NCI-H2107 (cell line): ENCODE data around the gene LIMS1.
"Not testable (repeated sequence)": the region's sequence is repeated elsewhere in the genome, so short reads cannot be mapped to it uniquely, and the experiment has no call there.

ENCODE experiments used
- DNase-seq: peaks from one replicate; lab custom pipeline; 2025; lab: John Stamatoyannopoulos, UW

LIMS1 gene

GRCh38 chr2:108552566-108552965 is 18.3 kb downstream of the LIMS1 start:
- no peak for DNase-seq

DNA sequence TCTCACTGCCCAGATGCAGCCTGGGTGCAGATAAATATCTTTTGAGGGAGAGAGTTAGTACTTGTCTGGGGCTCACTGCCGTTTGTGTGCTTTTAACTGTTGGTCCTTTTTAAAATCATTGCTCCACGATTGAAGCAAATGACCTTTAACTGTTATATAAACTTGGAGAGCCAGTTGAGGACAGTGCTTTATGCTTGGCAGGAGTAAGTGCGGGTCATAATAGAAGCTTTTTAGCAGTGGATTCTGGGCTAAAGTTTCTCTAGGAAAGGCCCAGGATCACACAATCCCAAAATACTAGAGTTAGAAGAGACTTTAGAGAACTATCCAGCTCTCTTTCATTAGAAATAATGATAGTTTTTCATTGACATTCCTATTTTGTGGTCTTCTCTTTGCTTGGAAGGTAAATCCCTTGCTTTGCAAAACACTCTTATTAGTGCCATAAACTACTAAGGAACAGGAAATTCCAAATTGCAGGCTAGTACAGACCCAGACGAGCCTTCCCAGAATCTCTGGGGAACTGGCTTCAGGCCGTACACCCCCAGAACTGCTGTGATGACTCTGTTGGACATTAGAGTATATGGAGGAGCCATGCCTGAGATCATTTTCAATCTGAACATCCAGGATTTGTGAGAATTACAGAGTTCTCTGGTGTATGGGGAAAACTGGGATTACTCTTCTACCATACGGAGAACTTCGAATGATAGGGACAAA is 19.1 kb downstream of the LIMS1 start:
- no peak for DNase-seq

GRCh38 chr2:108554528-108554927 is 20.3 kb downstream of the LIMS1 start:
- no peak for DNase-seq

- DNase-seq, result no peak
Measured at GRCh38 chr2:108555572-108555971, 21.3 kb downstream of the LIMS1 start.

GRCh38 chr2:108556581-108556980 is 22.3 kb downstream of the LIMS1 start:
- DNase-seq, result not testable (repeated sequence)

DNA sequence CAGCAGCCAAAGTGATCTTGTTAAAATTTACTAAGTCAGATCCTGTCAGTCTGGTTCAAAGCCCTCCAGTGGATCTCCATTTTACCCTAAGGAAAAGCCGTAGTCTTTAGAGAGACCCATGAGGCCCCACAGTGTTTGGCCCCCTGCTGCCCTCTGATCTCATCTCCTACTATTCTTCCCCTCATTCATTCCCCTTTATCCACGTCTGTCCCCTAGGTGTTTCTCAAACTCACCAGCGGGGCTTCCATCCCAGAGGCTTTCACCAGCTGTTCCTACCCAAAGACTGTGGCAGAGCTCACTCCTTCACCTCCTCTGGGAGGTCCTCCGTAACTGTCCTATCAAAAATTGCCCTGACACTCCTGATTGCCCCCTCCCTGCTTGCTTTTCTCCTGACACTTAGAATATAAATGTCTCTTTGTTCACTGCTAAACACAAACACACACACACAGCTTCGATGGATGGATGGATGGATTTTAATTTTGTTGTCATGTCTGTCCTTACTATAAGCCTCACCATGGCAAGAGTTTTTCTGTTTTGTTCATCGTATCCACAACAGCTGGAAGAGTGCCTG is 26.1 kb downstream of the LIMS1 start:
- DNase-seq, result no peak

DNA sequence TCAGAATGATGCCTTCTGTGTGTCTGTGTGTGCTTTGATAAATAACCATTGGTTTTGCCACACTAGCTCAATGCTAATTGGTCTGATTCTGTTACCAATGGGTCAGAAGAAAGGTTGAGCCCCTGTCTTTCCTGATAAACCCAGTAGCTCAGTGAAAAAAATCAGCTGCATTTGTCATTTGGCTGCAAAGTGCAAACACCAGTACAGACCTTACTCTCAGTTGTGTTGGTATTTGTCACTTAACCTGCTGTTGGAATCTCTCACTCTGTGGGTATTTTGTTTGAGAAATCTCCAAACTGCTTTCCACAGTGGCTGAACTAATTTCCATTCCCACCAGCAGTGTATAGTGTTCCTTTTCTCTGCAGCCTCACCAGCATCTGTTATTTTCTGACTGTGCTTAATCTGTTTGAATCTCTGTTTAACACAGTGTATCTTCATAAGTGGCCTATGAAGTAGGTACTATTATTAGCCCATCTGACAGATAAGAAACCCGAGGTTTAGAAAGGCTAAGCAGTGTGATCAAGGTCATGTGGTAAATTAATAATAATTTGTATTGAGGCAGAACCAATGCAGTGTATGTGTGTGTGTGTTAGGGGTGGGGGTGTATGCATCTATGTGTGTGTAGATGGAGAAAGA is 26.7 kb downstream of the LIMS1 start:
- DNase-seq, result no peak

- DNase-seq, result no peak
Measured at GRCh38 chr2:108562274-108562673, 28.0 kb downstream of the LIMS1 start.

DNA sequence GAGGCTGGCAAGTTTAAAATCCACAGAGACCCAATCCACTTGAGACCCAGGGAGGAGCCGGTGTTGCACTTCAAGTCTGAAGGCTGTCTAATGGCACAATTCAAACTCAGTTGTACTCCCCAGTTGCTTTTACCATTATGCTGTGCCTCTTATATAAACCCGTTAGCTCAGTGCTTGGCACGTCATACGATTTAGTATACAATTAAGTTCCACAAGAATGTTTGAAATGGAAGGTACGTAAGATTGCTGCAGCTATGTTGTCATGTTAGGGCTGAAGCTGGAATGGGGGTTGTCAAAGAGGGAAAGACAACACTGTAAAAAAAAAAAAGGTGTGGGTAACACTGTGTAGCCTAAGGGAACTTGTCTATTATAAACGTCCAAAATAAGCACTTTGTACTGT is 30.2 kb downstream of the LIMS1 start:
- DNase-seq, result no peak

DNA sequence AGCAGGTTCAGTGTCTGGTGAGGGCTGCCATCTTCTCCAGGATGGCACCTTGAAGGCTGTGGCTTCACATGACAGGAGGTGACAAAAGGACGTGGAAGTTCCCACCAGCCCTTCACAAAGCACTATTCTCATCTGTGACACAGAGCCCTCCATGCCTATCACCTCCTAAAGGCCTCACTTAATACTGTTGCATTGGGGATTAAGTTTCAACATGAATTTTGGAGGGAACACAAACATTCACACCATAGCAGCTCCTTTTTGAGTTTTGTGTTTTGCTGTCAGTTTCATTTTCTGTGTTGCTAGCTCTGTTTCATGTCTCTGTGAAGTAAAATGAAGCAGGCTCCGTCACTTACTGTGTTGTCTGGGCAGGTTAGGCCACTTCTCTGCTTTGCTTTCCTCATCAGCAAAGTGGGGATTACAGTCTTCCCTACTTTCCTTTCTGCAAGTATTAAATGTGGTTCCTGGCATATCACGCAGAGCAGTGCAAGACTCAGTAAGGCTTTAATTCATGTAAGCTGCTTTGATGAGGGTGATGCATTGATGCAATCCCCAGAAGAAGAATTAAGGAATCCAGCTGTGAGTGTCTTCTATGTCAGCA is 31.6 kb downstream of the LIMS1 start:
- no peak for DNase-seq

- DNase-seq, result no peak
Measured at GRCh38 chr2:108570416-108570815, 36.1 kb downstream of the LIMS1 start.

DNA sequence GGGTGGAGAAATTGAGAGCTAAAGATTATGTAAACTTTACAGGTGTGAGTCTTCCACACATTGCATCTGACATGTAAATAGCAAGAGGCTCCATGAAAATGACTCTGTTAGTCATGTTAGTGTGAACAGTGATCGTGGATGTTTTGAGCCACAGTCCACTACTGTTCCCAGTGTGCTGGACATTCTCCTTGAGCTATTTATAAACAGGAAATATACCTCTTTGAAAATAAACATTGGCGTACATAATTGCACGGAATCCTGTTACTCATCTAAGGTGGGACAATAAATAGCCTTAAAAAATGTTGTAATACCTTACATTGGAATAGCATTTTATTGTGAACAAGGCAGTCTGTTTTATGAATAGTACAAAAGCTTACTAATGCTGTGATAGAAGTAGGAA is 37.0 kb downstream of the LIMS1 start:
- DNase-seq, result no peak

GRCh38 chr2:108573061-108573460 is 38.8 kb downstream of the LIMS1 start:
- no peak for DNase-seq

- no peak for DNase-seq
Measured at GRCh38 chr2:108574332-108574731, 40.1 kb downstream of the LIMS1 start.

DNA sequence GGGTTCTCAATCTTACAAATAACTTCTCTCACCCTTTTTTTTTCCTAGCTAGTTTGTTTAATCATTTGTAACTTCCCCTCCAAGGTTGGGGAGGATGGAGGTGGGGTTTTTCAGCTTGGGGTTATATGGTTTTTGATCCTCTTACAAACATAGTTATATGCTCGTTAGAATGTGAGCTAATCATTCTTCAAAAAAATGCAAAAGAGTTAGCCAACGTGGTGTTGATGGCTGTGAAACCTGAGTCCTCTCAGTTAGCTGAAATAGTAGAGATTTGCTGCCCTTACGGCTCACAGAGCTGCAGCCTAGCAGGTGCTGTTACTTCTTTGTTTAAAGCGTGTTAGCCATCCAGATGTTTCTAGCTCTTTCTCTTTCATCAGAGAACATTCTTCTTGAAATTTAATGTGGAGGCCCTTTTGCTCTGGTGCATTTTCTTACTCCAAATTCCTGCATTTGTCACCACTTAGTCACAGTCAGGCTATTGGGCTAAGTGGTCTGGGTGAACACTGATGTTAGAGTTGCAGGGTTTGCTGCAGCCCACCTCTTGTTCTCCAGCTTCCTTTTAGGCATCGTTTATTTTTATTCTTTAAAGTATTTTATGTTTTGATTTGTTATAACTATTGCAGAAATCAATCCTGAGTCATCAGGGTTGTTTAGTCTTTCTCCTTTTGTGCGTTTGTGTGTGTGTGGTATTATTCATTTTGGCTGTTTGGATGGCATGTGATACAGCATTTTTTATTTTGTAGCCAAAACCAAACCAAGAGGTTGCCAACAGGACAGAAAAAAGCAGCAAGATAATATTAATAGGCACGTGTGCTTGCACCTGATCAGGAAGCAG is 41.1 kb downstream of the LIMS1 start:
- DNase-seq, result no peak

DNA sequence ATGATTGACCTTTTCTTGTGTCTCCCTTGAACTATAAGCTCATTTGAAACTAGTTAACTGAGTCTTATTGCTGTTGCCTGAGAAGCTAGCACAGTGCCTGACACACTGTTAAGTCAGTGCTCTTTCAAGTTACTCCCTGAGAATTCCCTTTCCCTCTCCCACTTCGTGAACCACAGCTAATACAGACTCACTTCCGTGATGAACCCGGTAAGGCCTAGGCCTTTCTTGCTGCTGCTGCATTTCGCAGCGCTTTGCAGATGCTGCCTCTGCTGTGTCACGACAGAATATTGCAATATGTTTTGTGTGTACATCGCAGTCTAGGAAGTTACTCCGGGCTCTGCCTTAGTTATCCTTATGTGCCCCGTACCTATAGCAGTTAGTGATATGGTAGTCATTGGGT is 42.8 kb downstream of the LIMS1 start:
- DNase-seq, result no peak

DNA sequence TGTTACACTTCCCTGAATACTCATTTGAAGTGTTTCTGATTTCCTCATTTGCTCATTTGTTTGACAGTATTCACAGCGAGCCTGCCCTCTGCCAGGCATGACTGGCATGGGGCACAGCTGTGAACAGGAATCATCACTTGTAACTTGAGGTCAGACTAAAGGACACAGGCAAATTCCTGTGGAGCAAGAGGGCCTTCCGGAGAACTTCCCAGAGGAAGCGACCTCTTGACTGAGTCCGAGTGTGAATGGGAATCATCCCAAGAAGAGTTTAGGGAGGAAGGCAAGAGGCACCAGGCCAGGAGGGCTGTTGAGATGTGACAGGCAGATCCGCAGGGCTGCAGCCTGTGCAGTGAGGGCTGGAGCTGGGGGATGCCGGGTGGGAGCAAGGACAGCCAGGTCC is 45.4 kb downstream of the LIMS1 start:
- no peak for DNase-seq

DNA sequence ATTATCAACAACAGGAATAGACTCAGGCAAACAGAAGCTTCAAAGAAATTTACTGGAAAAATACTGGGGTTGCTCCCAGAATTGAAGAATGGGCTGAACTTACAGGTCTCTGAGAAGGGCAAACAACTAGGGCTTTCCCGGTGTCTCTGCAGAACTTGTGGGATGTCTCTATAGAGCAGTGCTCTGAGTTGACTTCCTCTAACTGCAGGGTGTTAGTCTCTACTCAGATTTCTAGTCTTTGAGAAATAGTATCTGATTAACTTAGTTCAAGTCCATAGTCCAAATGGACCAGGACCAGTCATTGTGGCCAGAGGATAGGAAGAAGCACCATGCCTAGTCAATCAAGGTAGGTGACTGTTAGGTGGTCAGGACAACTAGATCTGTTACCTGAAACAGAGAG is 45.8 kb downstream of the LIMS1 start:
- DNase-seq, result no peak

DNA sequence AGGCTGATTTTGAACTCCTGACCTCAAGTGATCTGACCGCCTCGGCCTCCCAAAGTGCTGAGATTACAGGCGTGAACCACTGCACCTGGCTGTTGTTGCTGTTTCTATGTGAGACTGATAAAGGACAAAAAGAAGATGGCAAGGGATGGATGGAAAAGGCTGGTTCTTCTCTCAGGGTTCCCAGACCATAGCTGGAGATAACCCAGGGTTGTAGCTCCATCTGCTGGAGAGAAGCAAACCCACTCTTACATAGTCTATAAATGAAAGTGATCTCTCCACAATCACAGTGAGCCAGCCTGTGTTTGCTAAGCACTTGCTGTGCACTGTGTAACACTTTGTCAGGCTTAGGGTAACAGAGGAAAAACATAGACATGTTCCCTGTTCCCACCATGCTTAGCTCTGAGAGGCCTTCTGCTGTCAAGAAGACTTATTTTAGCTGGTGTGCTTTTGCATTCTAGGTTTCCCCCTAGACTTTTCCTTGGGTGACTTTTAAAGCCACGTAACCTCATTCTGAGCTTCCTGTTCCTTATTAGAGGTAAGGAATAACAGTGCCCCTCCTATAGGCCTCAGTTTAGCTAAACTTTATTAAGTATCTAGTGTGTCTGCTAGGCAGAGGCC is 49.7 kb downstream of the LIMS1 start:
- peak; percentile 66 for DNase-seq

DNA sequence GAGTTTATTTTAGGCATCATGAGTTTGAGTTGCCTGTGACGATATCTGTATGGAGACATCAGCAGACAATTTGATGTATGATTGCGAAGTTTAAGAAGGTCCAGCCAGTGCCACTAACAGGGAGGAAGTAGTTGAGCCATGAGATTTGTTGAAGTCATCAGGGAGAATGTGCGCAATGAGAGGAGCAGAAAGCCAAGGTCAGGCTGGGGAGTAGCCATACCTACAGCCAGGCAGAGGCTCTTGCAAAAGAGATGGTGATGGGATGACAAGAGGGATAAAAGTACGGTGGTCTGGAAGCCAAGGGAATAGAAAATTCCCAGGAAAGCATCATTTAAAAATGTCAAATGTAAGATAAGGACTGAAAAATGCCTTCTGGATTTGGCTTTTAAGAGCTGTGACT is 51.2 kb downstream of the LIMS1 start:
- DNase-seq, result no peak

DNA sequence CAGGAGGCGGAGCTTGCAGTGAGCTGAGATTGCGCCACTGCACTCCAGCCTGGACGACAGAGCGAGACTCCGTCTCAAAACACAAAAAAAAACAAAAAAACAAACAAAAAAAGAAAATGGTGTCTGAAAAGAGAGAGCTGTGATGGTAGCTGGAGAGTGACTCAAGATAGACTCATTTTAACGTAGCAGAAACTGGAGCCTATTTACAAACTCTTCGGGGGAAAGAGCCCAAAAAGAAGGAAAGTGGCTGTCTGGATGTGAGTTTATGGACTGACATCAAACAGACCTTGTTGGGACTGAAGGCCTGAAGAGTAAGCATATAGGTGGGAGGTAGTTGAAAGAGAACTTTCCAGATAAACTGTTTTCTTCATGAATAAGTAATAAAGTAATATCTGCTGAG is 51.8 kb downstream of the LIMS1 start:
- no peak for DNase-seq

GRCh38 chr2:108586631-108587030 is 52.4 kb downstream of the LIMS1 start:
- no peak for DNase-seq
